Neural progenitor cell (in vitro differentiated cells): ENCODE data around the gene CTIF. TPM values are rescaled to one million over a fixed set of nuclear protein-coding genes. Genes with fewer than 3 reads are reported as not detected.

ENCODE experiments used
- DNase-seq: peaks from one replicate; pipeline ENCODE4 v3.0.0-alpha.2; 2016; ENCODE audit warnings: low spot score
- H2AFZ ChIP-seq: fragments of 200-600 bp; sonication (generic); replicated peaks from 2 replicates; pipeline ENCODE4 v1.6.1; 2016; ENCODE audit warnings: antibody characterized with exemption
- H3F3A ChIP-seq: fragments of 200-600 bp; sonication (generic); 2 replicates; pipeline ENCODE4 v1.6.1; 2016; ENCODE audit warnings: antibody characterized with exemption, low read depth
- H3K27ac ChIP-seq: fragments of 200-600 bp; sonication (generic); 2 replicates; pipeline ENCODE4 v1.5.1; 2016; ENCODE audit warnings: mild to moderate bottlenecking
- H3K27me3 ChIP-seq: fragments of 200-600 bp; sonication (generic); 2 replicates; pipeline ENCODE4 v1.6.1; 2016; ENCODE audit warnings: mild to moderate bottlenecking, moderate library complexity
- H3K36me3 ChIP-seq: fragments of 200-600 bp; sonication (generic); 2 replicates; pipeline ENCODE4 v1.5.1; 2016
- H3K4me1 ChIP-seq: fragments of 200-600 bp; sonication (generic); 2 replicates; pipeline ENCODE4 v1.6.1; 2016; ENCODE audit warnings: mixed run types
- H3K4me2 ChIP-seq: fragments of 200-600 bp; sonication (generic); 2 replicates; pipeline ENCODE4 v1.6.1; 2016
- H3K4me3 ChIP-seq: fragments of 200-600 bp; sonication (generic); 2 replicates; pipeline ENCODE4 v1.5.1; 2016
- H3K79me2 ChIP-seq: fragments of 200-600 bp; sonication (generic); 2 replicates; pipeline ENCODE4 v1.6.1; 2016; ENCODE audit warnings: low read depth
- H3K9ac ChIP-seq: fragments of 200-600 bp; sonication (generic); 2 replicates; pipeline ENCODE4 v1.6.1; 2016
- H3K9me3 ChIP-seq: fragments of 200-600 bp; sonication (generic); 2 replicates; pipeline ENCODE4 v1.5.1; 2016; ENCODE audit warnings: low read depth
- H4K20me1 ChIP-seq: fragments of 200-600 bp; sonication (generic); 2 replicates; pipeline ENCODE4 v1.6.1; 2016; ENCODE audit warnings: low read depth
- H3K27ac Mint-ChIP-seq: 3 replicates; pipeline ENCODE4 v1.8.0; 2021; ENCODE audit warnings: mixed read lengths
- H3K27me3 Mint-ChIP-seq: 2 replicates; pipeline ENCODE4 v1.8.0; 2022; ENCODE audit warnings: low read depth, mild to moderate bottlenecking, inconsistent platforms, moderate library complexity, mixed read lengths; ENCODE audit not compliant: insufficient read depth
- H3K36me3 Mint-ChIP-seq: 3 replicates; pipeline ENCODE4 v1.8.0; 2021; ENCODE audit warnings: mixed read lengths
- H3K4me1 Mint-ChIP-seq: 3 replicates; pipeline ENCODE4 v1.8.0; 2021; ENCODE audit warnings: mixed read lengths
- H3K4me3 Mint-ChIP-seq: 3 replicates; pipeline ENCODE4 v1.8.0; 2021; ENCODE audit warnings: mild to moderate bottlenecking, moderate library complexity, mixed read lengths
- H3K9me3 Mint-ChIP-seq: 3 replicates; pipeline ENCODE4 v1.8.0; 2020; ENCODE audit warnings: mixed read lengths
- CTCF ChIP-seq: fragments of 200-600 bp; sonication (generic); IDR thresholded peaks from 2 replicates; pipeline ENCODE4 v1.5.1; 2017; ENCODE audit warnings: antibody characterized with exemption, mild to moderate bottlenecking
- EZH2 ChIP-seq: fragments of 200-600 bp; sonication (generic); IDR thresholded peaks from 2 replicates; pipeline ENCODE4 v1.6.1; 2017; ENCODE audit warnings: antibody characterized with exemption, mild to moderate bottlenecking, moderate library complexity
- EZH2phosphoT487 ChIP-seq: fragments of 200-600 bp; sonication (generic); IDR thresholded peaks from 2 replicates; pipeline ENCODE4 v1.6.1; 2017; ENCODE audit warnings: antibody characterized with exemption
- total RNA-seq: library from RNA; depleted of rRNA; stranded (reverse); fragments of >200 nt; gene quantifications from 2 replicates; pipeline ENCODE4 v1.2.3, GENCODE V29; 2015; ENCODE audit warnings: low replicate concordance

Gene CTIF
- total RNA-seq, 1 donor from 2014 or later, result 17.6 TPM

- Histone ChIP-seq H3K4me3 (no peak overlapping the region), H3K9me3 (no peaks in the 10 kb centered on the region), H3K9ac (no peak overlapping the region), H4K20me1 (no peaks in the 10 kb centered on the region), H3K27ac (no peak overlapping the region), H3K4me2 (no peak overlapping the region), H3K79me2 (no peaks in the 10 kb centered on the region), H3K4me1 (peaks cover 30% of the 10 kb centered on the region), H2AFZ (no peak overlapping the region), H3K27me3 (no peaks in the 10 kb centered on the region), H3K36me3 (no peaks in the 10 kb centered on the region), H3F3A (no peaks in the 10 kb centered on the region)
- H3K9me3 Mint-ChIP-seq, result no peaks in the 10 kb centered on the region
- TF ChIP-seq EZH2phosphoT487 (no peak), CTCF (no peak)
- H3K4me1 Mint-ChIP-seq, result peaks cover 86% of the 10 kb centered on the region
- peaks cover 6% of the 10 kb centered on the region for H3K27me3 Mint-ChIP-seq
- no peak overlapping the region for H3K4me3 Mint-ChIP-seq
- DNase-seq, result no peak
- H3K36me3 Mint-ChIP-seq, result no peaks in the 10 kb centered on the region
- H3K27ac Mint-ChIP-seq, result no peak overlapping the region
These were observed 299.4 kb downstream of the CTIF start for GRCh38 chr18:48838166-48838775.

GRCh38 chr18:48838921-48839818 lies 300.3 kb downstream of the CTIF start:
- DNase-seq, result no peak
- H3K36me3 Mint-ChIP-seq, result no peaks in the 10 kb centered on the region
- Histone ChIP-seq H4K20me1 (no peaks in the 10 kb centered on the region), H3K36me3 (no peaks in the 10 kb centered on the region), H3K4me1 (peaks cover 26% of the 10 kb centered on the region), H3K79me2 (no peaks in the 10 kb centered on the region), H3K4me2 (no peak overlapping the region), H3F3A (no peaks in the 10 kb centered on the region), H3K27me3 (no peaks in the 10 kb centered on the region), H3K4me3 (no peak overlapping the region), H3K9ac (peak overlapping the region; percentile 16), H3K27ac (no peak overlapping the region), H2AFZ (no peak overlapping the region), H3K9me3 (no peaks in the 10 kb centered on the region)
- no peak overlapping the region for H3K4me3 Mint-ChIP-seq
- TF ChIP-seq EZH2phosphoT487, result no peak
- TF ChIP-seq CTCF, result no peak
- TF ChIP-seq EZH2, result no peak
- H3K4me1 Mint-ChIP-seq, result peaks cover 85% of the 10 kb centered on the region
- H3K27ac Mint-ChIP-seq, result peak overlapping the region; percentile 1
- no peaks in the 10 kb centered on the region for H3K9me3 Mint-ChIP-seq
- peaks cover 10% of the 10 kb centered on the region for H3K27me3 Mint-ChIP-seq

- no peak overlapping the region for H3K27ac Mint-ChIP-seq
These were observed 301.1 kb downstream of the CTIF start for GRCh38 chr18:48839819-48840490.

More at GRCh38 chr18:48839819-48840490, 301.1 kb downstream of the CTIF start:
- Histone ChIP-seq H4K20me1 (no peaks in the 10 kb centered on the region), H3K9ac (no peak overlapping the region), H3K4me3 (no peak overlapping the region), H3K27me3 (no peaks in the 10 kb centered on the region), H3K4me1 (peaks cover 26% of the 10 kb centered on the region), H3K79me2 (no peaks in the 10 kb centered on the region), H3K9me3 (no peaks in the 10 kb centered on the region), H3K27ac (no peak overlapping the region), H2AFZ (no peak overlapping the region), H3K36me3 (no peaks in the 10 kb centered on the region), H3F3A (no peaks in the 10 kb centered on the region), H3K4me2 (no peak overlapping the region)
- no peaks in the 10 kb centered on the region for H3K36me3 Mint-ChIP-seq
- H3K27me3 Mint-ChIP-seq, result peaks cover 10% of the 10 kb centered on the region
- peaks cover 83% of the 10 kb centered on the region for H3K4me1 Mint-ChIP-seq
- H3K9me3 Mint-ChIP-seq, result no peaks in the 10 kb centered on the region
- H3K4me3 Mint-ChIP-seq, result no peak overlapping the region
- DNase-seq, result no peak
- TF ChIP-seq EZH2phosphoT487 (no peak), CTCF (no peak), EZH2 (no peak)
